ENCODE results near the gene CYBC1. TPM values are rescaled to one million over a fixed set of nuclear protein-coding genes. Genes with fewer than 3 reads are reported as not detected.

The CYBC1 gene
- total RNA-seq, 2 experiments from 2014 or later = 470 to 679 TPM

- Histone ChIP-seq H3K4me2 (ENCODE audit: low read length) (no peak overlapping the region), H3K9me3 (ENCODE audit: low read length) (no peaks in the 10 kb centered on the region), H2AFZ (ENCODE audit: low read length) (no peak overlapping the region), H3K4me3 (ENCODE audit: low read depth, low read length, poor library complexity, severe bottlenecking) (no peak overlapping the region), H4K20me1 (ENCODE audit: insufficient read depth, low read length) (no peaks in the 10 kb centered on the region), H3K27ac (ENCODE audit: low read depth, low read length, poor library complexity, severe bottlenecking) (no peak overlapping the region), H3K9me2 (ENCODE audit: insufficient read depth, low read length) (no peaks in the 10 kb centered on the region), H3K4me1 (ENCODE audit: insufficient read depth, low read length, poor library complexity, severe bottlenecking) (peaks cover 10% of the 10 kb centered on the region), H3K79me2 (ENCODE audit: insufficient read depth, low read depth, low read length) (no peaks in the 10 kb centered on the region), H3K36me3 (ENCODE audit: insufficient read depth, low read length) (peaks cover 19% of the 10 kb centered on the region)
- DNase-seq (ENCODE audit: low spot score) = no peak
- TF ChIP-seq CTCF (conservative IDR thresholded peaks at IDR 0.05; ENCODE audit: low read length) (no peak), EZH2phosphoT487 (IDR thresholded peaks at IDR 0.05; ENCODE audit: borderline replicate concordance, low read depth, low read length) (no peak)
- intact Hi-C loops (cut with micrococcal nuclease; ENCODE audit: unreplicated experiment) = no loop called here
- POLR2A ChIA-PET = no interaction called here
- CTCF ChIA-PET (ENCODE audit: unreplicated experiment) = no interaction called here
- no TSS peak for BruUV-seq (replicated peaks)
Measured at GRCh38 chr17:82396601-82397435, 53.7 kb downstream of the CYBC1 start.

- no peaks in the 10 kb centered on the region for H4K20me1 ChIP-seq (ENCODE audit: insufficient read depth, low read length)
- H3K4me1 ChIP-seq (ENCODE audit: insufficient read depth, low read length, poor library complexity, severe bottlenecking) = no peaks in the 10 kb centered on the region
- intact Hi-C loops (cut with micrococcal nuclease; ENCODE audit: unreplicated experiment) = no loop called here
- no peaks in the 10 kb centered on the region for H3K9me3 ChIP-seq (ENCODE audit: low read length)
- no peak for TF ChIP-seq CTCF (conservative IDR thresholded peaks at IDR 0.05; ENCODE audit: low read length)
- no peak for TF ChIP-seq EZH2phosphoT487 (IDR thresholded peaks at IDR 0.05; ENCODE audit: borderline replicate concordance, low read depth, low read length)
- H2AFZ ChIP-seq (ENCODE audit: low read length) = no peak overlapping the region
- POLR2A ChIA-PET = interaction anchor here (0.7 kb wide), 1 partner anchor 52 kb away, joined by 3 read pairs; no protein-coding TSS in a partner anchor
- no peak overlapping the region for H3K27ac ChIP-seq (ENCODE audit: low read depth, low read length, poor library complexity, severe bottlenecking)
- H3K36me3 ChIP-seq (ENCODE audit: insufficient read depth, low read length) = peaks cover 8% of the 10 kb centered on the region; the same call in 1 of the 2 replicates
- no peak overlapping the region for H3K4me2 ChIP-seq (ENCODE audit: low read length)
- CTCF ChIA-PET (ENCODE audit: unreplicated experiment) = interaction anchor here (0.6 kb wide), 1 partner anchor 337 kb away, joined by 4 read pairs; no protein-coding TSS in a partner anchor
- no peak overlapping the region for H3K4me3 ChIP-seq (ENCODE audit: low read depth, low read length, poor library complexity, severe bottlenecking)
- no peaks in the 10 kb centered on the region for H3K9me2 ChIP-seq (ENCODE audit: insufficient read depth, low read length)
- no TSS peak for BruUV-seq (replicated peaks)
- no peaks in the 10 kb centered on the region for H3K79me2 ChIP-seq (ENCODE audit: insufficient read depth, low read depth, low read length)
- DNase-seq (ENCODE audit: low spot score) = no peak
Measured at GRCh38 chr17:82394278-82394677, 56.3 kb downstream of the CYBC1 start.

- ChIA-PET CTCF (ENCODE audit: unreplicated experiment) (no interaction called here), POLR2A (no interaction called here)
- no peak overlapping the region for H3K4me3 ChIP-seq (ENCODE audit: low read depth, low read length, poor library complexity, severe bottlenecking)
- DNase-seq (ENCODE audit: low spot score) = no peak
- no TSS peak for BruUV-seq (replicated peaks)
- H4K20me1 ChIP-seq (ENCODE audit: insufficient read depth, low read length) = no peaks in the 10 kb centered on the region
- H3K9me2 ChIP-seq (ENCODE audit: insufficient read depth, low read length) = no peaks in the 10 kb centered on the region
- TF ChIP-seq CTCF (conservative IDR thresholded peaks at IDR 0.05; ENCODE audit: low read length) (no peak), EZH2phosphoT487 (IDR thresholded peaks at IDR 0.05; ENCODE audit: borderline replicate concordance, low read depth, low read length) (no peak)
- no peaks in the 10 kb centered on the region for H3K9me3 ChIP-seq (ENCODE audit: low read length)
- no peak overlapping the region for H2AFZ ChIP-seq (ENCODE audit: low read length)
- H3K4me1 ChIP-seq (ENCODE audit: insufficient read depth, low read length, poor library complexity, severe bottlenecking) = no peaks in the 10 kb centered on the region
- no peak overlapping the region for H3K27ac ChIP-seq (ENCODE audit: low read depth, low read length, poor library complexity, severe bottlenecking)
- no peak overlapping the region for H3K4me2 ChIP-seq (ENCODE audit: low read length)
- H3K36me3 ChIP-seq (ENCODE audit: insufficient read depth, low read length) = peaks cover 8% of the 10 kb centered on the region; the same call in 1 of the 2 replicates
- no peaks in the 10 kb centered on the region for H3K79me2 ChIP-seq (ENCODE audit: insufficient read depth, low read depth, low read length)
- intact Hi-C loops (cut with micrococcal nuclease; ENCODE audit: unreplicated experiment) = no loop called here
Measured at GRCh38 chr17:82392941-82393340, 57.6 kb downstream of the CYBC1 start.
